GM18873 (cell line): ENCODE results near the gene RMDN3.

Experiments
- ATAC-seq: cut with Tn5 transposase; IDR thresholded peaks from one replicate; pipeline ENCODE4 v1.9.1; 2021; ENCODE audit warnings: mild to moderate bottlenecking, moderate library complexity, moderate number of reproducible peaks; ENCODE audit not compliant: unreplicated experiment, low FRiP score

The RMDN3 gene

GRCh38 chr15:40773902-40774301 is 18.8 kb upstream of the RMDN3 start:
- no peak for ATAC-seq

GRCh38 chr15:40773496-40773895 is 18.4 kb upstream of the RMDN3 start:
- no peak for ATAC-seq

- ATAC-seq = no peak
Observed at GRCh38 chr15:40772014-40772413, 17.0 kb upstream of the RMDN3 start.

GRCh38 chr15:40771242-40771641 is 16.2 kb upstream of the RMDN3 start:
- no peak for ATAC-seq

GRCh38 chr15:40770147-40770721 is 15.2 kb upstream of the RMDN3 start:
- no peak for ATAC-seq

GRCh38 chr15:40769274-40770146 is 14.5 kb upstream of the RMDN3 start, which contains the start of gene C15orf62:
Gene C15orf62 (plus strand): TSS chr15:40769980. CDS start chr15:40770496, 516 bp downstream.
- ATAC-seq = no peak

GRCh38 chr15:40768521-40769273 is 13.6 kb upstream of the RMDN3 start:
- no peak for ATAC-seq

GRCh38 chr15:40767838-40768500 is 12.9 kb upstream of the RMDN3 start:
- ATAC-seq = no peak

GRCh38 chr15:40766906-40767837 is 12.1 kb upstream of the RMDN3 start:
- ATAC-seq = no peak

- ATAC-seq = no peak
Observed at GRCh38 chr15:40766194-40766815, 11.3 kb upstream of the RMDN3 start.

- no peak for ATAC-seq
Observed at GRCh38 chr15:40764629-40765103, 9.6 kb upstream of the RMDN3 start.

- no peak for ATAC-seq
Observed at GRCh38 chr15:40763801-40764628, 9.0 kb upstream of the RMDN3 start, which contains the start of gene GCHFR. Gene GCHFR (plus strand): TSS chr15:40764068. CDS start chr15:40764181, 113 bp downstream.

- no peak for ATAC-seq
Observed at GRCh38 chr15:40762919-40763800, 8.1 kb upstream of the RMDN3 start.

GRCh38 chr15:40759961-40760360 is 4.9 kb upstream of the RMDN3 start:
- ATAC-seq = no peak

GRCh38 chr15:40756938-40757337 is 1.9 kb upstream of the RMDN3 start:
- no peak for ATAC-seq

- ATAC-seq = no peak
Observed at GRCh38 chr15:40755812-40756208, 756 bp upstream of the RMDN3 start.

GRCh38 chr15:40754574-40754882 is 526 bp downstream of the RMDN3 start:
- peak; percentile 6 for ATAC-seq
